Adrenal gland (tissue), 12 donors: Measurements from ENCODE around the gene MRNIP. TPM values are rescaled to one million over a fixed set of nuclear protein-coding genes. Genes with fewer than 3 reads are reported as not detected.
A peak's percentile ranks its signal among the peaks of the same experiment; 100 is the strongest.
"Not testable (repeated sequence)": the region's sequence is repeated elsewhere in the genome, so short reads cannot be mapped to it uniquely, and the experiment has no call there.

Experiments used
- DNase-seq, 7 donors: peaks; one replicate each; pipeline ENCODE4 v3.0.0-alpha.2; 2019 to 2020
- H3K27ac ChIP-seq, 5 donors: fragments of 200-600 bp; sonication (generic) in 4 of 5; 1 replicate in 3 of 5; 2 replicates in 2 of 5; pipeline versions ENCODE4 v1.5.1 to v1.8.0; 2016 to 2020; ENCODE audit warnings: mild to moderate bottlenecking in 1 of 5
- H3K27me3 ChIP-seq: fragments of 200-600 bp; 2 replicates; pipeline ENCODE4 v1.8.0; 2021
- H3K36me3 ChIP-seq, 2 donors: fragments of 200-600 bp; replicated peaks in 1 of 2; 1 replicate in 1 of 2; 2 replicates in 1 of 2; pipeline versions ENCODE4 v1.5.1 to v1.8.0; 2018 to 2022
- H3K4me1 ChIP-seq, 2 donors: fragments of 200-600 bp; replicated peaks in 1 of 2; 1 replicate in 1 of 2; 2 replicates in 1 of 2; pipeline versions ENCODE4 v1.5.1 to v1.8.0; 2018 to 2021
- H3K4me3 ChIP-seq, 4 donors: fragments of 200-600 bp; sonication (generic) in 3 of 4; one replicate each; pipeline ENCODE4 v1.5.1; 2016 to 2018
- H3K9me3 ChIP-seq, 3 donors: fragments of 200-600 bp; sonication (generic) in 1 of 3; replicated peaks in 1 of 3; 1 replicate in 2 of 3; 2 replicates in 1 of 3; pipeline versions ENCODE4 v1.5.1 to v1.8.0; 2016 to 2021
- CTCF ChIP-seq, 6 experiments: fragments of 450-650 bp in 4 of 6; fragments of 200-600 bp in 2 of 6; sonication (generic) in 1 of 6; IDR thresholded peaks; 1 replicate in 5 of 6; 2 replicates in 1 of 6; pipeline versions ENCODE4 v1.5.1 to v1.8.0; 2016 to 2021; ENCODE audit warnings: antibody characterized with exemption in 6 of 6, mild to moderate bottlenecking in 2 of 6, moderate library complexity in 1 of 6
- POLR2A ChIP-seq, 2 donors: fragments of 450-650 bp; IDR thresholded peaks; one replicate each; pipeline ENCODE4 v1.6.1; 2017; ENCODE audit warnings: antibody characterized with exemption in 2 of 2, mild to moderate bottlenecking in 2 of 2, moderate library complexity in 1 of 2
- WGBS, 4 donors: extraction: QIAGEN DNeasy Blood & Tissue Kit in 2 of 4; methylation state at CpG; one replicate each; pipeline versions ENCODE4 v1.1.5 to v1.1.7; 2013 to 2017; 5-methylcytosine and 5-hydroxymethylcytosine counted together
- intact Hi-C, 2 donors: fragments of 100-400 bp; cut with DNase I; formaldehyde crosslinking; loops; one replicate each; pipeline versions ENCODE4 v1.14.1 to v1.15.0; 2022 to 2023
- microRNA counts, 2 donors: library from miRNA; unstranded; fragments of <30 nt; microRNA quantifications; one replicate each; lab custom pipeline; 2016
- microRNA-seq, 3 donors: library from miRNA; unstranded; fragments of <30 nt; microRNA quantifications; one replicate each; pipeline ENCODE4, GENCODE V29; 2017 to 2020
- polyA plus RNA-seq, 3 donors: library from polyadenylated mRNA; stranded (reverse); fragments of 200-250 nt in 2 of 3; fragments of 350-450 nt in 1 of 3; fragmentation: Illumina TruSeq in 1 of 3; extraction: RNeasy Lipid Tissue Mini Kit (QIAGEN cat#74804) in 1 of 3; gene quantifications; one replicate each; pipeline ENCODE4 v1.2.3, GENCODE V29; 2013 to 2014
- small RNA-seq, 2 donors: library from RNA; depleted of rRNA; stranded (forward); fragments of <200 nt; gene quantifications; one replicate each; pipeline ENCODE3, GENCODE V24; 2016
- total RNA-seq, 9 donors: library from RNA; depleted of rRNA in 4 of 9; stranded (reverse); fragments of >200 nt in 4 of 9; fragments of 120-200 nt in 1 of 9; fragmentation: NEBNext Ultra II Directional in 1 of 9; extraction: Animal tissue kit (Norgen Biotek cat#: 25700) in 1 of 9; gene quantifications; one replicate each; pipeline versions ENCODE4 v1.1.0 to v1.2.4, GENCODE V29; 2013 to 2023
- donor health status: healthy with polysubstance abuse.
- donor health status: Bipolar disorder and iron deficiency.
- donor health status: DM: yes; HTN: yes; CAD: no.
- donor health status: DM: no; HTN: no; CAD: no.
- donor health status: DM: no; HTN: no; CAD: no.
- donor health status: DM: yes; HTN: yes; CAD: no.

Gene MRNIP
- total and polyA plus RNA-seq, 12 donors: 12.3 to 129 (median 32.2) TPM

- WGBS, 4 donors: 48 to 78% (median 64%) methylated on average over 12 to 15 of the region's 15 CpGs
- H3K36me3 ChIP-seq: no peaks in the 10 kb centered on the region
- intact Hi-C loops: no loop called here
- H3K9me3 ChIP-seq: no peaks in the 10 kb centered on the region
- H3K4me1 ChIP-seq: peaks cover 10 to 41% of the 10 kb centered on the region in 2 donors
- TF ChIP-seq POLR2A (IDR thresholded peaks at IDR 0.05) (no peak), CTCF (IDR thresholded peaks at IDR 0.05) (no peak)
- H3K27me3 ChIP-seq: no peaks in the 10 kb centered on the region
- peak; percentile 37 to 76 (median 52) for DNase-seq
- peak overlapping the region in 4 of 5 donors; percentile 8 to 86 (median 58) for H3K27ac ChIP-seq
- H3K4me3 ChIP-seq: no peak overlapping the region
Observed at GRCh38 chr5:179791881-179792611, 66.6 kb downstream of the MRNIP start.

- H3K27me3 ChIP-seq, H3K4me3 ChIP-seq, H3K27ac ChIP-seq, DNase-seq, intact Hi-C loops, H3K36me3 ChIP-seq, H3K9me3 ChIP-seq: not testable (repeated sequence)
- WGBS, 4 donors: 93 to 99% (median 97%) methylated on average over 8 to 9 of the region's 9 CpGs
- peaks cover 10 to 20% of the 10 kb centered on the region in 2 donors for H3K4me1 ChIP-seq
Observed at GRCh38 chr5:179789278-179789677, 69.3 kb downstream of the MRNIP start.

- Histone ChIP-seq H3K27ac (no peak overlapping the region), H3K4me3 (no peak overlapping the region), H3K36me3 (no peaks in the 10 kb centered on the region), H3K9me3 (no peaks in the 10 kb centered on the region), H3K4me1 (peaks cover 9 to 16% of the 10 kb centered on the region in 2 donors), H3K27me3 (no peaks in the 10 kb centered on the region)
- intact Hi-C loops: no loop called here
- no peak for DNase-seq
- TF ChIP-seq POLR2A (IDR thresholded peaks at IDR 0.05) (no peak), CTCF (IDR thresholded peaks at IDR 0.05) (no peak)
- 82 to 96% (median 87%) methylated on average over 4 to 7 of the region's 7 CpGs for WGBS, 4 donors
Observed at GRCh38 chr5:179788193-179788854, 70.3 kb downstream of the MRNIP start.

MicroRNA genes within 50 kb of the gene (microRNA counts, 767-probe panel; counts per million panel counts)
- 0 counts per million in 2 donors for microRNA hsa-miR-1229 (lab: Ali Mortazavi, UCI)

Small RNAs within 50 kb of the gene (microRNA-seq; reads per million reads assigned to microRNA genes)
- gene MIR1229: 4.5 to 14.2 (median 9.5) reads per million in 3 donors

Small RNAs within 50 kb of the gene (small RNA-seq; reads per million reads assigned to genes)
- 0 reads per million in 2 donors for gene MIR1229
- 0 reads per million in 2 donors for gene RF00019

Other genes with a start within 250 kb of the MRNIP start
- gene HNRNPH1, start 235.1 kb downstream of the MRNIP start, total RNA-seq: 100 to 1,000 TPM; 131 to 635 (median 350) TPM
- 100 to 1,000 TPM; 284 to 516 (median 357) TPM for gene HNRNPH1, start 235.1 kb downstream of the MRNIP start, polyA plus RNA-seq
- gene CBY3, start 177.8 kb downstream of the MRNIP start, total RNA-seq: under 1 TPM in 1 of 9 donors, not detected in 8; 0.11 TPM
- under 1 TPM in 1 of 3 donors, not detected in 2; 0.10 TPM for gene CBY3, start 177.8 kb downstream of the MRNIP start, polyA plus RNA-seq
- gene CANX, start 159.8 kb downstream of the MRNIP start, total RNA-seq: 1,000 to 10,000 TPM in 1 of 9 donors, 100 to 1,000 TPM in 8; 217 to 1,022 (median 396) TPM
- 100 to 1,000 TPM in 1 of 3 donors, 10 to 100 TPM in 2; 80.0 to 992 (median 88.0) TPM for gene CANX, start 159.8 kb downstream of the MRNIP start, polyA plus RNA-seq
- gene MAML1, start 126.0 kb downstream of the MRNIP start, total RNA-seq: 10 to 100 TPM; 12.9 to 70.7 (median 32.4) TPM
- gene MAML1, start 126.0 kb downstream of the MRNIP start, polyA plus RNA-seq: 10 to 100 TPM in 2 of 3 donors, 1 to 10 TPM in 1; 7.3 to 19.0 (median 12.6) TPM
- 100 to 1,000 TPM in 1 of 9 donors, 10 to 100 TPM in 7, 1 to 10 TPM in 1; 4.8 to 205 (median 20.9) TPM for gene LTC4S, start 64.8 kb downstream of the MRNIP start, total RNA-seq
- 10 to 100 TPM in 2 of 3 donors, not detected in 1; 24.1 to 44.4 TPM for gene LTC4S, start 64.8 kb downstream of the MRNIP start, polyA plus RNA-seq
- gene MGAT4B, start 52.0 kb downstream of the MRNIP start, total RNA-seq: 100 to 1,000 TPM in 7 of 9 donors, 10 to 100 TPM in 2; 88.6 to 242 (median 215) TPM
- 100 to 1,000 TPM in 2 of 3 donors, 10 to 100 TPM in 1; 80.5 to 192 (median 122) TPM for gene MGAT4B, start 52.0 kb downstream of the MRNIP start, polyA plus RNA-seq
- 1,000 to 10,000 TPM in 3 of 9 donors, 100 to 1,000 TPM in 6; 453 to 2,312 (median 868) TPM for gene SQSTM1, start 37.9 kb downstream of the MRNIP start, total RNA-seq
- 100 to 1,000 TPM; 258 to 312 (median 292) TPM for gene SQSTM1, start 37.9 kb downstream of the MRNIP start, polyA plus RNA-seq
- 100 to 1,000 TPM in 7 of 9 donors, 10 to 100 TPM in 2; 30.7 to 192 (median 159) TPM for gene TBC1D9B, start 49.1 kb upstream of the MRNIP start, total RNA-seq
- gene TBC1D9B, start 49.1 kb upstream of the MRNIP start, polyA plus RNA-seq: 100 to 1,000 TPM in 1 of 3 donors, 10 to 100 TPM in 2; 80.9 to 127 (median 87.0) TPM
- gene RNF130, start 212.9 kb upstream of the MRNIP start, total RNA-seq: 100 to 1,000 TPM in 3 of 9 donors, 10 to 100 TPM in 6; 53.5 to 138 (median 79.5) TPM
- gene RNF130, start 212.9 kb upstream of the MRNIP start, polyA plus RNA-seq: 10 to 100 TPM; 36.8 to 58.8 (median 51.2) TPM